HG02623 (cell line): ENCODE measurements around the gene COL6A2.
"Not testable (repeated sequence)": the region's sequence is repeated elsewhere in the genome, so short reads cannot be mapped to it uniquely, and the experiment has no call there.

Source experiments
- ATAC-seq: cut with Tn5 transposase; IDR thresholded peaks from one replicate; pipeline ENCODE4 v1.9.1; 2021; ENCODE audit warnings: moderate library complexity; ENCODE audit not compliant: unreplicated experiment

The COL6A2 gene

GRCh38 chr21:46078322-46078977 is 19.5 kb upstream of the COL6A2 start:
- no peak for ATAC-seq

- ATAC-seq: no peak
Measured at GRCh38 chr21:46078978-46079351, 18.9 kb upstream of the COL6A2 start.

- ATAC-seq: no peak
Measured at GRCh38 chr21:46079352-46080170, 18.4 kb upstream of the COL6A2 start.

- no peak for ATAC-seq
Measured at GRCh38 chr21:46080171-46081021, 17.5 kb upstream of the COL6A2 start.

GRCh38 chr21:46081022-46081861 is 16.7 kb upstream of the COL6A2 start:
- ATAC-seq: no peak

GRCh38 chr21:46081862-46082712 is 15.8 kb upstream of the COL6A2 start:
- ATAC-seq: no peak

- no peak for ATAC-seq
Measured at GRCh38 chr21:46082713-46082962, 15.3 kb upstream of the COL6A2 start.

- ATAC-seq: no peak
Measured at GRCh38 chr21:46082963-46083790, 14.7 kb upstream of the COL6A2 start.

GRCh38 chr21:46083791-46084561 is 13.9 kb upstream of the COL6A2 start:
- no peak for ATAC-seq

- ATAC-seq: no peak
Measured at GRCh38 chr21:46084709-46085108, 13.2 kb upstream of the COL6A2 start.

GRCh38 chr21:46085259-46085658 is 12.7 kb upstream of the COL6A2 start:
- ATAC-seq: not testable (repeated sequence)

- ATAC-seq: no peak
Measured at GRCh38 chr21:46087641-46088040, 10.3 kb upstream of the COL6A2 start.

- no peak for ATAC-seq
Measured at GRCh38 chr21:46088189-46088588, 9.7 kb upstream of the COL6A2 start.

GRCh38 chr21:46089285-46089684 is 8.6 kb upstream of the COL6A2 start:
- no peak for ATAC-seq

GRCh38 chr21:46091118-46091517 is 6.8 kb upstream of the COL6A2 start:
- ATAC-seq: no peak

GRCh38 chr21:46091631-46092025 is 6.3 kb upstream of the COL6A2 start:
- no peak for ATAC-seq

GRCh38 chr21:46092026-46092764 is 5.7 kb upstream of the COL6A2 start:
- ATAC-seq: no peak
